A549 treated with AZD9567 at 1 μM for 4 hours (cell line): ENCODE results near the gene SCP2D1. TPM values are rescaled to one million over a fixed set of nuclear protein-coding genes. Genes with fewer than 3 reads are reported as not detected.

Source experiments
- total RNA-seq: library from RNA; stranded (reverse); fragments of 200-300 nt; extraction: Qiagen RNA extraction; gene quantifications from 5 replicates; pipeline ENCODE4 v1.2.3, GENCODE V29; 2022; ENCODE audit not compliant: insufficient read depth

SCP2D1 gene
- total RNA-seq = not detected in 5 replicates

GRCh38 chr20:18813483-18813882 is at the start of gene SCP2D1:
Gene SCP2D1, plus strand, starts transcription at chr20:18813783. Its CDS starts 33 bp downstream, at chr20:18813816.

Other genes starting within 250 kb of the SCP2D1 start
- 119 to 136 TPM (median 125 TPM) in 5 replicates for gene SMIM26, start 246.4 kb upstream of the SCP2D1 start, total RNA-seq
- gene DTD1, start 225.7 kb upstream of the SCP2D1 start, total RNA-seq = 73.6 to 78.9 TPM (median 78.1 TPM) in 5 replicates